A549 (cell line): Measurements from ENCODE around the gene RGS14.

Experiments used
- CHD2 ChIP-seq: fragments of 150-350 bp; IDR thresholded peaks from 2 replicates; pipeline ENCODE4 v1.6.1; 2014; ENCODE audit warnings: low read length; ENCODE audit not compliant: partially characterized antibody
- EP300 ChIP-seq, 2 experiments: fragments of >200 bp; sonication (Bioruptor Twin); formaldehyde crosslinking; IDR thresholded peaks; 2 replicates in 1 of 2; 3 replicates in 1 of 2; pipeline ENCODE4 v1.6.1; 2016 to 2017
- JUNB ChIP-seq: fragments of >200 bp; sonication (Bioruptor Twin); formaldehyde crosslinking; IDR thresholded peaks from 2 replicates; pipeline ENCODE4 v1.6.1; 2016
- POLR2A ChIP-seq: IDR thresholded peaks from 2 replicates; pipeline ENCODE4 v1.6.1; 2012; ENCODE audit warnings: mild to moderate bottlenecking, low read length
- RCOR1 ChIP-seq: fragments of 150-350 bp; IDR thresholded peaks from 2 replicates; pipeline ENCODE4 v1.6.1; 2014; ENCODE audit warnings: antibody characterized with exemption, low read length, low read depth
- TF ChIP-seq, protein P1 (sequence below): fragments of >200 bp; sonication (Bioruptor Twin); formaldehyde crosslinking; IDR thresholded peaks from 3 replicates; pipeline ENCODE4 v1.5.1; 2016
- TF ChIP-seq, protein P2 (sequence below): IDR thresholded peaks from 2 replicates; pipeline ENCODE4 v1.6.1; 2012

DNA sequence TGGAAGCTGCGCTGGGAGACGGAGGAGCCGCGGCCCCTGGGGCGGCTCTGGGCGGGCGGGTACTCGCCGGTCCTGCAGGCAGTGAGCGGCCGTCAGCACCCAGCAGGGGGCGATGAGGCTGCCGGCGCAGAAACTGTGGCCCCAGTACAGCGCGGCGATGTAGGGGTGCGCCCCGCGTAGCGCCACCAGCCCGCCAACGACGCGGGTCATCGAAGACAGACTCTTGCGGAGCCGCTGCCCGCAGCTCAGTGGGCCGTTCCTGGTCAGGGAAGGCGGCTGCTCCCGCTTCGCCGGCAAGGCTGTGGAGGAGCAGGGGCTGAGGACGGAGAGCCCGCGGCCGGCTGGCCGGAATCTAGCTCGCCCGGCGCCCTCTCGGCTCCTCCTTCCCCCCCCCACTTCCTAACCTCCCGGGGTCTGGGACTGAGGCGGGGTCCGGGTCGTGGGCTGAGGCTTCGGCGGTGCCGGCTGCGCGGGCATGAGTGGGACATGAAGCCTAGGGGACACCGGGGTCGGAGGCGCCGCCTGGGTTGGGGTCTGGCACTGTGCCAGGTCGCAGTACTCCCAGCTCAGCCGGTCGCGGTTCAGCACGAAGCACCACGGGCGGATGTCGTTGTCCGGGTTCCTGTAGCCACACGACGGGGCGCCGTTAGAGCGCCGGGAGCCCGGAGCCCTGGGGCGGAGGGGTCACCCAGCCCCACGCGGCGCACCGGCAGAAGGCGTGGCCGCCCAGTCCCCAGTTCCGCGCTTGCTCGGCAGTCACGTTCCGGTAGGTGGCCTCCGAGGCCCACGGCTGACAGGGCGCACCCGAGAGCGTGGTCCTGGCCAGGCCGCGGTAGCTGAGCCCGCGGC lies 46.3 kb downstream of the RGS14 start:
- TF ChIP-seq, protein P1, sequence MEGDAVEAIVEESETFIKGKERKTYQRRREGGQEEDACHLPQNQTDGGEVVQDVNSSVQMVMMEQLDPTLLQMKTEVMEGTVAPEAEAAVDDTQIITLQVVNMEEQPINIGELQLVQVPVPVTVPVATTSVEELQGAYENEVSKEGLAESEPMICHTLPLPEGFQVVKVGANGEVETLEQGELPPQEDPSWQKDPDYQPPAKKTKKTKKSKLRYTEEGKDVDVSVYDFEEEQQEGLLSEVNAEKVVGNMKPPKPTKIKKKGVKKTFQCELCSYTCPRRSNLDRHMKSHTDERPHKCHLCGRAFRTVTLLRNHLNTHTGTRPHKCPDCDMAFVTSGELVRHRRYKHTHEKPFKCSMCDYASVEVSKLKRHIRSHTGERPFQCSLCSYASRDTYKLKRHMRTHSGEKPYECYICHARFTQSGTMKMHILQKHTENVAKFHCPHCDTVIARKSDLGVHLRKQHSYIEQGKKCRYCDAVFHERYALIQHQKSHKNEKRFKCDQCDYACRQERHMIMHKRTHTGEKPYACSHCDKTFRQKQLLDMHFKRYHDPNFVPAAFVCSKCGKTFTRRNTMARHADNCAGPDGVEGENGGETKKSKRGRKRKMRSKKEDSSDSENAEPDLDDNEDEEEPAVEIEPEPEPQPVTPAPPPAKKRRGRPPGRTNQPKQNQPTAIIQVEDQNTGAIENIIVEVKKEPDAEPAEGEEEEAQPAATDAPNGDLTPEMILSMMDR, result peak; percentile 71
- TF ChIP-seq JUNB (no peak), POLR2A (peak; percentile 72), EP300 (IDR thresholded peaks at IDR 0.05) (no peak), CHD2 (no peak), RCOR1 (no peak)
- TF ChIP-seq, protein P2, sequence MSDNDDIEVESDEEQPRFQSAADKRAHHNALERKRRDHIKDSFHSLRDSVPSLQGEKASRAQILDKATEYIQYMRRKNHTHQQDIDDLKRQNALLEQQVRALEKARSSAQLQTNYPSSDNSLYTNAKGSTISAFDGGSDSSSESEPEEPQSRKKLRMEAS, result peak; percentile 83
